Femur (tissue), 1 donor: ENCODE results near the gene MCC.
A peak's percentile ranks its signal among the peaks of the same experiment; 100 is the strongest.

ENCODE experiments used
- DNase-seq: peaks from one replicate; pipeline ENCODE4 v3.0.0-alpha.2; 2017

Gene MCC

DNA sequence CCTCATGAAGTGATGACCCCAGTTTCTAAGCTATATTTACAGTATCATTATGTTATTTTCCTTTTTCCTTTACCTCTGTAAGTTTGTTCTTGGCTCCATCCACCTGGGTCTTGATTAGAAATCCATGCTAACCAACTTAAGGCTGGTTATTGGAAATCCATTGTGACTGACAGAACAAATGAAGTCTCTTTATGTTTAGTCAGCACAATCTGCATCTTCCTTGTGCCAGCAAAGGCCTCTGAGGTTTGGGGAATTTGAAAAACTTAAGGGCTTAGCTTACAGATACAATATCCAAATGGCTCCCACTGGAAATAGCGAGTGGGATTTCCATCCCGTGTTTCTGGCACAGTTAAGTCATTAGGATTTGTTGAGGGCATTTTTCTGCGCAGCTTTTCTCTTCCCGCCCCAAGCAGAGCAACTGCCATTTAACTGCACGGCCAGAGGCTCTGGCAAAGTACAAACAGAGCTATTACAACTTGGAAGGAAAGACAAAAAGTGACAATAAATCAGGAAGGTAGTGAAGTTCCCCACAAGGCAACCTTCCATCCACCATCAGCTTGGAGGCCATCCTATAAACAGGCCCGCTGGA lies 447.5 kb downstream of the MCC start:
- peak; percentile 71 for DNase-seq

DNA sequence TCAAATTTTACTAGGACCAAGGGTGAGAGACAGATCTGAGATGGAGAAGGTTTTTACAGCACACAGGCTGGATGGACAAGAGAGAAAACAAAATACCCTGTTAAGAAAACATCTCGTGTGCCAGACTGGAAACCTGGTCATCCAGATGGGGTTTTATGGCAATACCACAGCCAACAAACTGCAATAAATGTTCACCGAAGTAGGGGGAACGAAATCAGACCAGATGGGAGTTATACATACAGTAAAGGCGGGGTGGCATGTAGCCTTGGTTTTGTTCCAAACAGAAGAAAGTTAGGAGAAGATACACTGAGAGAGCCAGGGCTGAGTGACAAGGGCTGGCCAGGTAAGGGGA lies 448.3 kb downstream of the MCC start:
- DNase-seq: no peak

DNA sequence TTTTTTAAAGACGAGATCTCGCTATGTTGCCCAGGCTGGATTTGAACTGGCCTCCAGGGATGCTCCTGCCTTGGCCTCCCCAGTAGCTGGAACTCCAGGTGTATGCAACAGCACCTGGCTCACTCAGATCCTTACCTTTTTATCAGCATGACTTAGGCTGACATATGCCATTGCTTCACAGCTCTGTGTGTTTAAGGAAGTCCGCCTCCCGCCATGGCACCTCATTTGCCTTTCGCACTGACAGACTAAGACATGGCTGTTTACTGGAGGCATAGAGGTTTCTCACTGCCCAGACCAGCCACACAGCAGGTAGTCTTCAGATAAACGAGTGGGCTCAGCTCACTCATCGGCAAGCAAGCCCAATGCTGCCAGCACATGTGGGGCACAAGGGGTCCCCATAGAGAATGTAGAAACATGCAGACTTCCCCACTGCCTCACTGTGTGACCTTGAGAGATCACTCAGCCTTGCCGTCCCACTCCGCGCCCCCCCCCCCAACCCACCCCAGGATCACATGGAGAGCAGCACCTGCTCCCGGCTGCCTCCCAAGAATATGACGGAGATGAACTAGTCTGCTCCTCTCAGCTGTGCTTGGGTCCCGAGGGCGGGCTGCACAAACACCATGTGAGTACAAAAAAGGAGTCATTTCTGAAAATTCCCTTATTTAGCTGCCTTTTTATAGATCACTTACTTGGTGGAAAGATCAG lies 448.9 kb downstream of the MCC start:
- DNase-seq: peak; percentile 72

DNA sequence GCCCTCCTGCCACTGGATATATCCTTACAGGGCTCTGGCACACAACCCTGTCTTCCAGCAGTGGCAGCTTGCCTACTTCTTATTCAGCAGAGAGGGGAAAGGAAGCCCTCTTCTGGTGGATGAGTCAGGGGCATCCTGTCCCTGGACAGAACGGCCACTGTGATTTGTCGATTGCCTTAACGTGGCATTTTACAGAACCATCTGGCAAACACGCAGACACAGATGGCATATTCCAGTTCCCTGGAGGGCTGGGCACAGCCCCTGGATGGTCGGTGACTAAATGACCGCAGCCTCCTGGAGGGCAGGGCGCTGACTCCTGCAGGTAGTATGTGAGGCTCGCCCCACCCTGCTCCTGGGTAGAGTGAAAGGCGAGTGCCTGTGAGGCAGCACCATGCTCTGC lies 449.5 kb downstream of the MCC start:
- no peak for DNase-seq

DNA sequence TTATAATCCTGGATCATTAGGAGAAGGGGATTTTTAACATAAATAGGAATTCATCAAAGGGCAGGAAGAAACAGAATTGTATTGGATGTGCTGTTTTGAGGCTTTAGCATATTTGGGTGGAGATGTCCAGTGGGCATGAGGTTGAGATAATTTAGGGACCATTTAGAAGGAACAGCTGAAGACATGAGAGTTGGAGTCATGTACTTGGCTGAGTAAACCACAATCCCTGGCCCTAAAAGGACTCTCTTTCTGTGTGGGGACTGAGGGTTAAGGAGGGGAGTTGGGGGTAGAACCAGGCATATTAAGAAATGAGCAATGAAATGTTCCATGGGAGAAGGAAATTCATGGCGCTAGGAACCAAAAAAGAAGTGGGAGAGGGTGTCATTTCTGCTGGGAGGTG lies 450.1 kb downstream of the MCC start:
- no peak for DNase-seq

DNA sequence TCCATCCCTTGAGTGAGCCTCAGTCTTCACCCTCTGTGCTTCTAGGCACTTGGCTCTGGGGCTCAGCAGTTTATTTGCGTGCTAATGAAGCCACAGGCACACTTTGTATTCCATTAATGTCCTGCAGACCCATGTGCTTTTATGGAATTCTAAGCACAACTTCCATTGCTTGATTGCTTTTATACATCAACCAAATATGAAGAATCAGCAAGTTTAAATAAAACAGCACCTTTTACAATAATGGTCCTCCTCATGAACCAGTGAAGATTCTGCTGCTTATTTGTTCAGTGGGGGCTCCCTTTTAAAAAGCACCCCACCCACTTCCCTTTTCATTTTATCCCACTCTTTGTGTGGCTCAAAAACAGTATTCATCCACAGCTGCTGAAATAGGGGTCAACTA lies 451.4 kb downstream of the MCC start:
- DNase-seq: no peak

DNA sequence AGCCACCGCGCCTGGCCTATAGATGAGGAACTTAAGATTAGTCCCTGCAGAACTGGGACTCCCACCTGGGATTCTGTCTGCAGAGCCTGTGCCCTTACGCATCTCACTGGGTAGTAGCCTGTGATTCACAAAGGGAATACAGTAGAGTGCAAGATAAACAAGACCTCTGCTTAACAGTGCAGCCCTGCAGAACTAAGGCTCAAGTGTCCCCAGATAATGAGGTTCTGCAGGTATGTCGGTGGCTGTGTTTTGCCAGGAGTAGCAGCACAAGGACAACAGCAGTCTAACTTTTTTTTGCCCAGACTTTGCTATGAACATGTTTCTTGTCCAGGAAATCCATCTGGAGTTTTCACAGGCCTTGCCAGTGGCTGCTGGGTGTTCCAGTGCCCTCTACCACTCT lies 451.9 kb downstream of the MCC start:
- no peak for DNase-seq

DNA sequence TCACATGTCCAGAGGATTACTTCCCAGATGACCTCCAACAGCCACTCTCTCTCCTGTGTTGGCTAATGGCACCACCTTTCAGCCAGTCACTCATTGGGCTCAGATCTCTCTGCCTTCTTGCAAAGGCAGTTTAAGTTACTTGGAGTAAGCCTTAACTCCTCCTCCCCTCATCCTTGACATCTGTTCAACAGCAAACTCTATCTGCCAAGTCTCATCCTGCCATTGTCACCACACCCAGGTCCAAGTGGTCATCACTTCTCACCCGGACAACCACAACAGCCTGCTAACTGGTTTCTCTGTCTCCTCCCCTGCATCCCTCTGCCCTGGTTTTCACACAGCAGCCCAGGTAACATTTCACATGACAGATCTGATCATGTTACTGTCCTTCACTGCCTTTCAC lies 453.2 kb downstream of the MCC start:
- no peak for DNase-seq

DNA sequence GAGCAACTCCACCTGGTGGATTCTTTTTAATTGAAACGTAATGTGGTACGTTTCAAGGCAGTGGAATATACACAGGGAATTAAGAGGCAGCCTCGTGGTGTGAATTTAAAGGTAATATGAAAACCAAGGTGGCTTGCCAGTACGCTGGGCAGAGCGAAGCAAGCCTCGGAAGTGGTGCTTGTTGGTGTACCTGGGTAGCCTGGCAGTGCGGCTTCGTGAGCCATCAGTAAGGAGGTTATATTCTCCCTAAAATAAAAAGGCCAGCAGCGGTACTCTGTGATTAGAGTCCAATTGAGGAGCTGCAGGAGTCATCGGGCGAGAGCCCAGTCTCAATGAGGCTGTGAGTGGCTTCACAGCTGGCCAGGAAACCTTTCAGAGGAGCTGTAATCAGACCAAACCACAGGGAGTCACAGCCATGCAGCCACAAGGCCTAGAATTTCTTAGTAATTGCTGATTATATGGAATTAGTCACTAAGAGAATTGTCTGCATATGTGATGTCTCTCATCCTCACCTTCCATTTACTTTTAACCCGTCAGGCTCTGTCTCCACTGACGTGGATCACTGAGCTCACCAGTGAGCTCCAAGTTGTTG lies 454.0 kb downstream of the MCC start:
- no peak for DNase-seq

DNA sequence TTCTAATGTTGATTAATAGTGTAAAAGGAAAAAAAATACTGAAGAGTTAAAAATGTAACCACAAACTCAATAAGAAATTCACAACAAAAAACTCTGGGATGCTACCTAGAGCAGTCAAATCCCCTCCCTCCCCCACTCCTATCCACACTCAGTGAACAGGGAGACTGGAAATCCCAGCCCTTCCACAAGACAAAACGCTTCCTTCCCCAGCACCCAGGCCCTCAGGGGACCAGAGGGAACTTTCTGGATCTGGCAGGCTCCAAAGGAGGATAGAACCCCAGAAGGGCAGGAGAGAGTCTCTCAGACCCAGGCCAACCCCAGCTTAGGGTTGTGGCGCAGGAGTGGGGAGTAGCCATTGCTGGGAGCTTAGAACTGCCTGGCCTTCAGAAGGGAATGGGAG lies 456.7 kb downstream of the MCC start:
- no peak for DNase-seq

DNA sequence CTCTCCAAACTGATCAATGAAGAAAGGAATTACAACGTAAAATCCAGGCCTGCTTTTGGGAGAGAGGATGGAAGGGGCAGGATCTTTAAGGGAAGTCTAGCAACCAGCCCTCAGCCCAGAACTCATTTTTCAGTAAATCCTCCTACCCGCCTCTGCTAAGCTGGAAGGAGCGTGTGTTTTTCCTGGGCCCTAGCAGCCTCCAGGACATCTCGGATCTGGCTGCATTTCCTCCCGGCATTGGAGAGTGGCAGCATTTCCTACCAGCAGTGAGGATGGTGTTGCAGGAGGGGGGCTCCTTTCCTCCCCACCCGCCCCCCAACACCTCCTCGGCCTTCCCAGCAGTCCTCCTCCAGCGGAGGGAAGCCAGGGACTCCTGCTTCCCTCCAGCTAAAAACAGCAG lies 457.1 kb downstream of the MCC start:
- DNase-seq: no peak

DNA sequence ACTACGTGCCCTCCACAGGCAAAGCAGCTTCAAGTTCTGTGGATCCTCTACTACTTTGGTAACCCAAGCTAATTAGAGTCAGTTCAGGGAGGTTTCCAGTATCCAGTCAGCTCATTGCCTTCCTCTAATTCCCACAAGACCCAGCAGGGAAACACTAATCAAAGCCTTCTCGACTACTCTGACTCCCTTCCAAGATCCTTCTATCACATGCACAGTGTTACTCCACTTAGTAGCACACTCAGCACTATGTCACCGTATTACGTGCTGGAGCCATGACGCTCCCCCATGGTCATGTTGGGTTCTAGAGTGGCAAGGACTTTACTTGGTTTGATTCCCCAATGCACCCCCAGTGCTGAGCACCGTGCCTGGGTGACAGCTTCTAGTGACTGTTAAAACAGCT lies 458.6 kb downstream of the MCC start:
- DNase-seq: no peak

DNA sequence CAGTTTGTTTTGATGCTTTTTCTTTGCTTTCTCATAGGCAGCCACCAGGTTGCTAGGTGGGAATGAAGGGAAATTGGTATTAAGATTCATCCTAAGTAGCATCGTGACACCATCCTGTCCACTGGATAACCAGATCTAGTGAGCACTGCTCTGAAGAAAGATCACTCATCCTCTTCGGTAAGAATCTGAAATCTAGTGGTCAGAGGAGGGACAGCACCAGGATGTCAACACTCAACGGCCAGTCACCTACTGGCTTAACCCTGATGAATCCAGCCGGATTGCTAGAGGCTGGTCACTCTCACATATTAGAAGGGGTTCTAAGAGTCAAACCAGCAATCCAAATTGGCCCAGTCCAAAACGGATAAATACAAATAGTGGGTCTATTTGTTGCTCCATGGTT lies 460.8 kb downstream of the MCC start:
- no peak for DNase-seq

DNA sequence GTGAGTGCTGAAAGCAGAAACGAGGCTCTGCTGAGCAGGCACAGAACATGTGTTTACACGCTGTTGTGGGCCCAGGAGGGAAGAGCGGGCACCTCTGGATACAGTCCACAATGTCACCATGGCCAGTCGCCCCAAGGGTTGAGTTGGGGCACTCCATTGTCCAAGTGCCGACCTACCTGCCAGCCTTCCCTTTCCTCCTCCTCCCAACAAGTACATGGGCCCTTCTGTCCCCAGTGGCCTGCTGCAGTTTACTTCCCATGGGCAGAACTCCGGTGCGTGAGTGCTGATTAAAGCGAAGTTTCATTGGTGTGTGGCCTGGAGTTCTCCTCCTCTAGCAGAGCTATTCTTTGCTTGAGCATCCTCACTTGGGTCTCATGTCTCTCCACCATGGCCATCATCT lies 461.2 kb downstream of the MCC start:
- DNase-seq: no peak

DNA sequence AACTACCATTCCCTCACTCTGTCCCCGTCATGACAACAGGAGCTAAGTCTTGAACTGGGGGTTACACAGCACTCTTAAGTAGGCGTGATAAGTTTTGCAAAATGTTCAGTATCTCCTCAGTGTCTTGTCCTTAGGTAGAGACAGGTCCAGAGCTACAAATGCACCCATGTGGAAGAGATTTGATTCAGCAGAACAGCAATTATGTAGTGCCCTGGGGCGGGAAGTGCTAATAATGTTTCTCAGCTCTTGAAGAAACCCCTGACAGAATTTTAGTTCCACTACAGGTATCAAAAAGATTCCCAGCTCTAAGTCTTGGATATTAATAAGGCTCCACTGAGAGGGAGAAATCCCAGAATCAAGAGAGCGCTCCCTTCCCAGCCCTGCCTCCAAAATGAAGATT lies 462.0 kb downstream of the MCC start:
- no peak for DNase-seq

DNA sequence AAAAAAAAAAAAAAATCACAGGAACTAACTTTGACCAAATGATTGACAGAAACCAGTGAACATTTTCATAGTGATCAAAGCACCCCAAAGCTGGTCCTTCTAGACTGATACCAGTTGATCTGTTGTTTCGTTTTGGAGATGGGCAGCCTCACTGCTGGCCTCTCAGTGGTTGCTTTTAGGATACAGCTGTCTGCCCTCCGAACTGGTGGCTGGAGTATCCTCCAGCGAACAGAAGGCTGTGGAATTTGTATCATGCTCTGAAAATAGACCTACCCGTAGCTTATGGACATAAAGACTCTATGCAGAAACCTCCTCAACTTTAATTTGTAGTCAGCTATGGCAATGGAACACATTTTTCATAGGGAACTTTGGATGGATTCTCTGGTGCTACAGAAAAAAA lies 462.7 kb downstream of the MCC start:
- no peak for DNase-seq

DNA sequence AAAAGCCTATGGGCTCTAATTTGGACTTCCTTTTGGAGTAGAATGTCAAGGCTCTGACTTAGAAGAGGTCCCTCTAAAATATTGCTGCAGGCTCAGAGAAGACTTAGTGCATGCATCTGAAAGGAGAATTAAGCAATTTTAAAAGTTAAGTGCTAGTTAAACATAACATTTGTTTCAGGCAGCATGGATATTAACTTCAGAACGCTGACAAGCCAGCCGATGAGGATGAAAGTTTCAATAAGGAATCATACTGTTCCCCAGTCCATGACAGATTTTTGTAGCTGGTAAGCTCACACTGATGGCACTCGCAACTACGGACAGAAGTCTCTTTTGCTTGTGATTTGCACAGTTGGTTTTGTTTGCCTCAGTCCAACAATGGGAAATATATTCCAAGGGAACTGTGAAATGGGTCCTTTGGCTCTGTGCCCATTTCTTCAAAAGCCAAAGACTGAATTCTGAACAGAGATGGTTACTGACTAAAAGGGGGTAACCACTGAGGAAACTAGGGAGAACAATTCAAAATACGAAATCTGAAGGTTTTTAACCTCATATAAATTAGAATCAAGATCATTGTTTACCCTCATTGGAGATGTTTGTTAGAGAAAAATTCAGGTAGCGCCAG lies 464.1 kb downstream of the MCC start:
- no peak for DNase-seq

DNA sequence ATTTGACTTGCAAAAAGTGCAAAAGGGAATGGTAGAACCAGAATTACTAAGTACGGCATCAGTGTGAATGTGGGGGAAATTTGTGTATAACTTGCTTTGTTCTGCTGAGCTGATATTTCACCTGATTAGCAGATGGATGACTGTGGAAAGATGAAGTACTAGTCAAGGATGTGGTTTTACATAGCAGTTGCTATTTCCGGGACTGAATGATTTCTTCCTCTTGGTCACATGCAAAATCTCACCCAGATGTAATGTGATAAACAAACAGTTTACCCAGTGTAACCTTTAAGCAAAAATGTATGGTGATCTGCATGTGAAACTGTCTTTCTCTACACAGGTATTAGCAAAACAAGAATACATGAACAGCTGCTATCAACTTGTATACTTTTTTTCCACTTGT lies 465.6 kb downstream of the MCC start:
- no peak for DNase-seq

DNA sequence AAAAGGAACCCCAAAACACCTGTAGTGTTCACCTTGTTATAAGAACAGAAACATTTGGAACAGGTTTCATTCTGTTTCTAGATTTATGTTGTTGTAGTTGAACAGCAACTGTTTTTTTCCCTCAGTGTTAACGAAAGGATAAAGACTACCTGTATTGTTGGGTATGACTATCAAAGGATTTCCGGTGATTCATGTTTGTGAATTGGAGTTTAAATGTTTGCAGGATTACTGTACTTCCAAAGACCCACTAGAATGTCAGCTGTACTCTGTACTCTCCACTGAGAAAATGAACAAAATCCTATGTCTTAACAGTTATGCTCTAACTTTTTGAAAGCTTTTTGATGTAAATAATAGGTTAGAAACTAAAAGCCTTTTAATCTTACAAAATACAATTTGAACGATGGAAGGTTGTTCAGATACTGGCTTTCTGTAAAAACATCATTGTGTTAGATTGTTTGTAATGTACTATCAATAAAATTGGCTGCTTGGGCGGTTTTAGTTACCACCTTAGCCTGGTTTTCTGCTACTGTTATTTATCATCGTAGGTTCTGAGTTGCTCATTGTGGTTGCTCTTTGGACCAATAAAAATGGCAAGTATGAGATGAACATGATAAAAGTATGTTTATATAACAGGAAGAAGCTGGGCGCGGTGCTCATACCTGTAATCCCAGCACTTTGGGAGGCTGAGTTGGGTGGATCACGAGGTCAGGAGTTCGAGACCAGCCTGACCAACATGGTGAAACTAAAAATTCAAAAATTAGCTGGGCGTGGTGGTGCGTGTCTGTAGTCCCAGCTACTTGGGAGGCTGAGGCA lies 467.6 kb downstream of the MCC start:
- DNase-seq: no peak

DNA sequence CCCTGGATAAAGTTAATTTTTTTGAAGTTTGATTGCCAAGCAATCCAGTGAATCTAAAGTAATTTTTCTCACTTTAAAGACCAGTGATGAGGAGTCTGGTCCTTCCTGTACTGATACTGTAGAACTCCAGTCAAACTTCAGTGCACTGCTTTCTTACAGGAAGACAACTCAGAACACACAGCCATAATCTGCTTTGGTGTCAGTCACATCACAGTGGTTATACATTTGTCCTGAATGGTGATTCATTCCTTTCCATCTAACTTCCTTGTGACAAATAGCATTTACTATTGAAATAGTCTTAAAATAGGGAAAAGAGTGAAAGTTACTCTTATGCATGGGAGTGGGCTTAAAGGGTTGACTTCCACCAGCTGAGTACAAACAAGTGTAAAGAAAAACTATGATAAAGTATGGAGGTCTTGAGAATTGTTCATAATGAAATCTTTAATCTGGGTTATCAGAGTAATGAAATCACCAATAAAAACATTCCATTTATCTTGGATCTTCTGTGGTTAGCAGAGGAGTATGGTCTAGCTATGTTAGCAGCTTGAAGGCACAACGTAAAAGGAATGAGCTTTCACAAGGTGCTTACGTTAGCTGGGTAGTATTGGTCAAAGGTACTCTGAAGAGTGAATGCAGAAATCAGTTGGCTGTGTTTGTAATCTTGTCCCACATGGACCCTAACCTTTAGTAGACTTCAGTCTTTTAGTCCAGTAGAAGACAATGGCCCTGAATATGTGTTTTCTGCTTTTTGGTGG lies 470.2 kb downstream of the MCC start:
- no peak for DNase-seq

DNA sequence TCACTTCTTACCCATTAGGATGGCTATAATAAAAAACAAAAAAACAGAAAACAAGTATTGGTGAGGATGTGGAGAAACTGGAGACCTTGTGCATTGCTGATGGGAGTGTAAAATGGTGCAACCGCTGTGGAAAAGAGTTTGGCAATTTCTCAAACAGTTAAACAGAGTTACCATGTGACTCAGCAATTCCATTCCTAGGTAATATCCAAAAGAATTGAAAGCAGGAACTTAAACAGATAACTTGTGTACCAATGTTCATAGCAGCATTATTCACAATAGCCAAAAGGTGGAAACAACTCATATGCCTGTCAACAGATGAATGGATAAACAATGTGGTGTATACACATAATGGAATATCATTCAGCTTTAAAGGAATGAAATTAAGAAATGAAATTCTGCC lies 482.8 kb downstream of the MCC start:
- no peak for DNase-seq

DNA sequence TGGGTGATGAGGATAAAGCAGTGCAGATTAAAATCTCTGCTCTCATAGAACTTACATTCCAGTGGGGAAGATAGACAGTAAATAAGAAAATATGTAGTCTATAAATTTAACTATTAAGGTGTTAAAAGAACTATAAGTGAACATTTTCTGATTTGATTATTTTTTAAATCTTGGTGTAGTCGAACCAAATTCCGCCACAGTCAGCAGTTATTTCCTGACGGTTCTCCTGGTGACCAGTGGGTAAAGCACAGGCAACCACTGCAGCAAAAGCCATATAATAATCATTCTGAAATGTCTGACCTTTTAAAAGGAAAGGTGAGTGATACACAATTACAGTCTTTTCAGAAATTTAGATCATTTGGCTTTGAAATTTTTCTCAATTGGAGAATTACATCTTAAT lies 484.5 kb downstream of the MCC start:
- DNase-seq: no peak

DNA sequence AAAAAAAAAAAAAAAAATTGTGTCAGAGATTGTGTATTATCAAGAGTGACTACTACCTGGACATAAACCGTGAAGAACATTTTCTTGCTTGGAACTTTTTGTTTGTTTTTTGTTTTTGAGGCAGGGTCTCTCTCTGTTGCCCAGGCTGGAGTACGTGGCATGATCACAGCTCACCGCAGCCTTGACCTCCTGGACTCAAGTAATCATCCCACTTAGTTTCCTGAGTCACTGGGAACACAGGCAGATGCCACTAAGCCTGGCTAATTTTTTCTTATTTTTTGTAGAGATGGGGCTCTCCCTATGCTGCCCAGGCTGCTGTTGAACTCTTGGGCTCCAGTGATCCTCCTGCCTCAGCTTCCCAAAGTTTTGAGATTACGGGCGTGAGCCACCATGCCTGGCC lies 485.8 kb downstream of the MCC start:
- no peak for DNase-seq
